NCI-H748 treated with DMSO at 0.1 percent for 48 hours (cell line): Measurements from ENCODE around the gene PLXNA2.

ENCODE experiments used
- DNase-seq: peaks from one replicate; lab custom pipeline; 2025; lab: John Stamatoyannopoulos, UW

PLXNA2 gene

DNA sequence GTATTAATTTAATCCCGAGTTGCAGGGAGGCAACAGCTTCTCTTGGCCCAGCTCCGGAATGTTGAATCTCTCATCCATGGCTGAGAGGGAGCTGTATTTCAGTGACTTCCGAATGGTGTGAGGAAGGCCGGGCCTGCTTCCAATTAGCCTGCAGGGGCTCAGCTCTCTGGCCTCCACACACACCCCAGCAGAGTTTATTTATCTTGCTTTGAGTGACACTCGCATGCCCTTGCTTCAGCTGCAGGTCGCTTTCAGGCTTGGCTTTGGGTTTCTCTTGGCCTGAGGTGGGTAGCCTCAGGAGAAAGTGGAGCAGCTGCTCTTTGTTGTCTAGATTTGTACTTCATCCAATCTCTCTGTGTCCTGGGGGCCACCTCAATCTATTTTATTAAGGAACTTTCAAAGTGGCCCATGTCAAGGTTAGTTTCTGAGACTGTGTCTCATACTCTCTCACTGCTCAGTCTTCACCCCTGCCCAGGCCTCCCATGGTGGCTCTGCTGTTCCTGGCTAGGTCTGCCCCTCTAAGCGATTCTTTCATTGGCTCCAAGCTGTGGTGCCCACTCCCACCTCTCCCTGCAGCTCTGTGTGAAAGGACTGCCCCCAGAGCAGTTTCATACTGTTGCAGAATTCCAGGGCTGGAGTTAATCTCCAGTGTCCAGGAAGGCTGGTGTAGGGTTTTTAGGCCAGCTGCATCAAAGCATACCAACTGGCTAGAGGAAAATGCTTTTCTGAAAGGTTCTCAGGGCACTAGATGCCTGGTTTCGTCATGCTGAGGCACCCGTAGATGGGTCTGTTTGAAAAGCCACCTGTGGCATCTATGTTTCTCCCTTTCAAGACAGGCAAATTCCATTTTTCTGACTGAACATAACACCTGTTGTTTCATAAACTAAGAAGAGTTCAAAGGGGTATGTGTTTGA is 153.5 kb downstream of the PLXNA2 start:
- DNase-seq, result no peak

DNA sequence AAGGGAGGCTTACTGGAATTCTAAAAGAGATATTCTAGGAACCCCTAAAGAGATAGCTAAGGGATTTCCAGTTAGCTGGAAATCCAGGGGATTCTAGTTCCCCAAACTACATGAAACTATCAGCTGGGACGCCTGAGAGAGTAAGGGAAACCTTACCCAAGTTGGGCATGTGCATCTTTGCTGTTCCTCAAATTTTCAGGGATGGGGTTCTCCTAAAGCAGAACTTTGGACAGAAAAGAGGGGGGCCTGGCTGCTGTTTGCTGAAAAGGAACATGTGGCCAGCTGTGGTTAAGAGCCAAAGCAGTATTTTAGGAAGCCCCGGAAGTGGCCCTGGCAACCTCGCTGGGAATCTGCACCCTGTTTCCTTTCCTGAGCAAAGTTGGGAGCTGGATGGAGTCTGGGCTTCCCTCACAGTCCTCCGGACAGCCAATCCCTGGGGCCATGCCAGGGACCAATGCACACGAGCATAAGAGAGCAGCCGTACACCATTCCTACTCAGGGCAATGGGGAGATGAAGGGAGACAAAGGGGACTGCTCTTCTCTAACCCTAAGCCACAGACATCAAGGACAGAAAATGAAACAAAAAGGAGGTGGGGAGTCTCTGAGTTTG is 154.3 kb downstream of the PLXNA2 start:
- no peak for DNase-seq

GRCh38 chr1:208089149-208089548 is 155.0 kb downstream of the PLXNA2 start:
- DNase-seq, result no peak

GRCh38 chr1:208088319-208088718 is 155.9 kb downstream of the PLXNA2 start:
- DNase-seq, result no peak

GRCh38 chr1:208085655-208086515 is 158.3 kb downstream of the PLXNA2 start:
- no peak for DNase-seq

DNA sequence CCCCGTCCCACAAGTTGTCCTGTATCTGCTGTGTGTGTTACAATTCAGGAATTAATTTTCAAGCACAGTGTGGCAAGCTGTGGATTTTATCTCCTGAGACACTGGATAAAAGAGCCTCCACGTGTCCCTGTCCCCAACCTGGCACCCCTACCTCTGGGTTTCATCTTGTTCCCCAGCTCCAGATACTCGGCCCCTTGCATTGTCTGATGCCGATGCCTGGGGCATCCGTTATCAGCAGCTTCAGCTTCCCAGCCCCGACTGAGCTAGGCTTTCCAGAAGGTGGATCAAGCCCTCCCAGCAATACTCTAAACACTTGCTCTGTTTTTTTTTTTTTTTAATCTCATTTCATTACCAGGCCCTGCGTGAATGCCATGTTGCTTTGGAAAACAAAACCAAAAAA is 159.4 kb downstream of the PLXNA2 start:
- no peak for DNase-seq

GRCh38 chr1:208084220-208084619 is 160.0 kb downstream of the PLXNA2 start:
- no peak for DNase-seq

GRCh38 chr1:208083715-208084085 is 160.5 kb downstream of the PLXNA2 start:
- DNase-seq, result no peak

GRCh38 chr1:208083016-208083714 is 161.0 kb downstream of the PLXNA2 start:
- no peak for DNase-seq

- DNase-seq, result no peak
Measured at GRCh38 chr1:208081972-208082371, 162.2 kb downstream of the PLXNA2 start.

DNA sequence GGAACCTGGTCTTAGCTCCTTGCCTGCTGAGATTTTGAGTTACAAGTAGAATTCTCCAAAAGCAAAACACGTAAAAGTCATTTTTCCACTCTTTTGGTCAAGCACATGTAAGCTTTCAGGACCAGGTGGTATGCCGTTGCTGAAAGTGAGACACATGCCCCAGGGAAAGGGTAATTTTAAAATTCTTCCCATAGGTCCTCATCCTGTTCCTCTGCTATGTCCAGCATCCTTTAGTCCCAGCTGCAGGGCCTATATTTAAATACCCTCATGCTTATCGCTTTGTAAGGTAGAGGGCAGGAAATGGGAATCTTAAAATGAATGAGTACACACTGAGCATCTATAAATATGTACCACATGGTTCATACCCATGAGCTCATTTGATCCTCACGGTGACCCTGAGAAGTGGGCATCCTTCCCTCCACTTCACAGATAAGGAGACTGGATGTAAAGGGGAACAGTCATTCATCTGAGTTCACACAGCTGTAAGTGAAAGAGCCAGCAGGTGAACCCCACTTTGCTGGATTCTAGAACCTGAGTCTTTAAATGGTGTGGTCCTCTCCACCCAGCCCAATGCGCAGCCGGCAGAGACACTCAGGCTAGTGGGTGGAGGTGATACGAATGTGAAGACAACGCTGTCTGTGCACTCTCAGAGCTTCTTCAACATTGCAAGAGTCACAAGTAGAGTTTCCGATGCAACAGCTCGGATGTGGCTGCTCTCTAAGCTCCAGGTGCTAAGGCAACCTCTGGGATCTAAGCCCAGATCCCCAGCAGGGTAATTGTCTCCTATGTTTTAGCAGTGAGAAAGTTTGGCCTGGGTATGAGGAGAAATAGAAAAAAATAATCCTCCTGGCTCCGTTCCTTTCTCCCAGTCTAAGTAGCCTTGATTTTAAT is 163.5 kb downstream of the PLXNA2 start:
- DNase-seq, result no peak

DNA sequence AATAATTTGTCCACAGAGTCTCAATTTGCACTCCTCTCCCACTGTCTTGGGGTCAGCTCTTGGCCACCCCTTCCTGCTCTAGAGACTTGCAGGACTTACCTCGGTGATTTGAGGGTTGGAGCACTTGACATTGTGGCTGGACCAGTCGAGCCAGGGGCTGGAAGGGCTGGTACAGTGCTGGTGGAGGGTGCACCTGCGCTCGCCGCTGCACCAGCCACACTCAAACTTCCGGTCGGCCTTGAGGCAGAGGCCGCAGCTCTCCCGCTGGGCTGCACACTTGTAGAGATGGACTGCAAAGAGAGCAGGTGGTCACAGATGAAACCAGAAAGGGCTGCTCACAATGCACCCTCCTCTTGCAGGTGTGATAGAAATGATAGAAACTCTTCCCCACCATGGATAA is 165.0 kb downstream of the PLXNA2 start:
- no peak for DNase-seq

DNA sequence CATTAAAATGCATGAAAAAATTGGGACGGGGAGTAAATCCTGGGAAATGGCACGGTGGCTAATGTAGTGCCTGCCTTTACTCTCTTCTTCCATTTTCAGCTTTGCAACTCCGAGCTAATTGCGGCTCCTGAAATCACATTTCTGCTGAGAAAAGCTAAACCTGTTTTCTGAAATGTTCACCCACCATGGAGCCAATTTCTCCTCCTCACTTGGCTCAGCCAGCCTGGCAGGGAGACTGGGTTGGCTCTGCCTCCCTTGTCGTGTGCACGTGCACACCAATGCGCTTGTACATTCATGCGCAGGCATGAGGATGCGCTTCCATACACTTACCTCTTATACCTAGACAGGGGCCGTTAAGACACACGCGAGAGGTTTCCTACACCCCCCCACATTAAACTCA is 165.4 kb downstream of the PLXNA2 start:
- no peak for DNase-seq

DNA sequence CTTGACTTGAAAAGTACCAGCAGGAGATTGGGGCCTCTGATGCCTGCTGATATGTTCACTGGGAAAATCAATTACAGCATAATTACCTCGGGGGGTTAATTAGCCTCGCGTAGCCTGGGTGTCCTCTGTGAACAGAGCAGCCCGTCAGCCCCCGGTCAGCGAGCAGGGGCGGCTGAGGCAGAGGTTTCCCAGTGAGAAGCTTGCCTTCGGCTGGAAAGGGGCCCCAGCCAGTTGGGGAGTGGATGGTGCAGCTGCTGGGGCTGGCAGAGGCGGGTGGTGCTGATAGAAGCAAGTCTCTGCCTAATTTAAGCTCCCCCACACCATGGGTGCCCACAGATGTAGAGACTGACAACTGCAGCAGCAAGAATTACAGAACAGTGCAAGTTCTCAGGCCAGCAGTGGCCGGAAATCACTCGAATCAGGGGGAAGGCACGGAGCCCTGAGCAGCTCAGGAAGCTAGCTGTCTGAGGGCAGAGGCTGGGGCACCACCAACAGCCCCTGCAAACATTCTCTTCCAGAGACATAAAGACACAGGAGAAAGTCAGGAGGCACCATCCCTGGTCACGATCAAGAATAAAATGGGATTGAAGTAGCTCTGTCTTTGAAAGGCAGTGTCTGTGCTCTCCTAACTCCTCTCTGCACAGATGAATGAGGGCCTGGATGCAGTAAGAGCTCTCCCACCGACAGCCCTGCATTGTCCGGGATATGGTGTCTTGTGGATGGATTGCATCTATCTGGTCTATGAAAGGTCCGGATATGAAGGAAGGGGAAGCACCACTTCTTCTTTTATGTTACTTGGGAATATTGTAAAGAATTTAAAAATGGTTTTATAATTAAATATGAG is 166.7 kb downstream of the PLXNA2 start:
- no peak for DNase-seq

- DNase-seq, result no peak
Measured at GRCh38 chr1:208074353-208074752, 169.8 kb downstream of the PLXNA2 start.

- DNase-seq, result no peak
Measured at GRCh38 chr1:208071435-208072031, 172.7 kb downstream of the PLXNA2 start.

GRCh38 chr1:208069908-208070307 is 174.3 kb downstream of the PLXNA2 start:
- no peak for DNase-seq

- DNase-seq, result no peak
Measured at GRCh38 chr1:208069317-208069716, 174.9 kb downstream of the PLXNA2 start.

- no peak for DNase-seq
Measured at GRCh38 chr1:208068908-208069307, 175.3 kb downstream of the PLXNA2 start.

GRCh38 chr1:208068407-208068806 is 175.8 kb downstream of the PLXNA2 start:
- no peak for DNase-seq
